GM19397 (cell line): ENCODE data around the gene B4GALT4.

Experiments
- ATAC-seq: cut with Tn5 transposase; IDR thresholded peaks from one replicate; pipeline ENCODE4 v1.9.1; 2021; ENCODE audit warnings: mild to moderate bottlenecking, moderate library complexity; ENCODE audit not compliant: unreplicated experiment

B4GALT4 gene

GRCh38 chr3:119238363-119238762 lies 2.3 kb downstream of the B4GALT4 start:
- no peak for ATAC-seq

- no peak for ATAC-seq
These were observed 3.4 kb downstream of the B4GALT4 start for GRCh38 chr3:119237299-119237698.

- no peak for ATAC-seq
These were observed 3.9 kb downstream of the B4GALT4 start for GRCh38 chr3:119236756-119237155.

- ATAC-seq: no peak
These were observed 5.5 kb downstream of the B4GALT4 start for GRCh38 chr3:119235151-119235550.

GRCh38 chr3:119234610-119235009 lies 6.1 kb downstream of the B4GALT4 start:
- ATAC-seq: no peak

- ATAC-seq: no peak
These were observed 9.9 kb downstream of the B4GALT4 start for GRCh38 chr3:119230745-119231144.

GRCh38 chr3:119230071-119230470 lies 10.6 kb downstream of the B4GALT4 start:
- ATAC-seq: no peak

GRCh38 chr3:119229190-119229589 lies 11.5 kb downstream of the B4GALT4 start:
- ATAC-seq: no peak

- no peak for ATAC-seq
These were observed 12.1 kb downstream of the B4GALT4 start for GRCh38 chr3:119228373-119229145.

- ATAC-seq: no peak
These were observed 13.4 kb downstream of the B4GALT4 start for GRCh38 chr3:119227070-119227850.

- no peak for ATAC-seq
These were observed 15.6 kb downstream of the B4GALT4 start for GRCh38 chr3:119225121-119225520.

- ATAC-seq: no peak
These were observed 17.2 kb downstream of the B4GALT4 start for GRCh38 chr3:119223511-119223910.

GRCh38 chr3:119222391-119222790 lies 18.3 kb downstream of the B4GALT4 start:
- no peak for ATAC-seq

GRCh38 chr3:119221779-119222320 lies 18.8 kb downstream of the B4GALT4 start:
- no peak for ATAC-seq

- ATAC-seq: no peak
These were observed 19.6 kb downstream of the B4GALT4 start for GRCh38 chr3:119220970-119221667.

GRCh38 chr3:119220198-119220597 lies 20.5 kb downstream of the B4GALT4 start:
- ATAC-seq: no peak

GRCh38 chr3:119219069-119219468 lies 21.6 kb downstream of the B4GALT4 start:
- no peak for ATAC-seq

- no peak for ATAC-seq
These were observed 28.9 kb downstream of the B4GALT4 start for GRCh38 chr3:119211803-119212202.

GRCh38 chr3:119211193-119211592 lies 29.5 kb downstream of the B4GALT4 start:
- ATAC-seq: no peak

- ATAC-seq: no peak
These were observed 33.2 kb downstream of the B4GALT4 start for GRCh38 chr3:119207512-119207875.
